ENCODE results near the gene RAD9A. TPM values are rescaled to one million over a fixed set of nuclear protein-coding genes. Genes with fewer than 3 reads are reported as not detected.

RAD9A gene
- total and polyA plus RNA-seq, 2 donors (not counting 1 experiment from before 2014, with no cell fraction given) = 3.5 to 3.8 TPM

- H3K9ac ChIP-seq (ENCODE audit: insufficient read depth, low read length) = no peak overlapping the region
- no peak overlapping the region for H3K4me3 ChIP-seq (replicated peaks in 1 of 4; ENCODE audit: control extremely low read depth in 1 of 4, insufficient read depth in 1 of 4, low read depth in 3 of 4, low read length in 4 of 4)
- no peak for DNase-seq (ENCODE audit: low read depth in 2 of 2)
- TF ChIP-seq EZH2 (IDR thresholded peaks at IDR 0.05; ENCODE audit: low read length, missing control alignments) (no peak), CTCF (conservative IDR thresholded peaks at IDR 0.05 in 1 of 2, IDR thresholded peaks at IDR 0.05 in 1 of 2; ENCODE audit: low read depth in 1 of 2, low read length in 2 of 2) (no peak)
- H3K4me1 ChIP-seq (ENCODE audit: control insufficient read depth, extremely low read depth, insufficient read depth, low read length) = peaks cover 2% of the 10 kb centered on the region
- no peaks in the 10 kb centered on the region for H3K27me3 ChIP-seq (ENCODE audit: control insufficient read depth, insufficient read depth, low read length)
- no peaks in the 10 kb centered on the region for H4K20me1 ChIP-seq (ENCODE audit: control insufficient read depth, extremely low read depth, insufficient read depth, low read length)
- no peak overlapping the region for H3K27ac ChIP-seq (ENCODE audit: insufficient read depth, low read length)
- H3K4me2 ChIP-seq (ENCODE audit: extremely low read depth, insufficient read depth, low read length) = no peak overlapping the region
- H3K79me2 ChIP-seq (ENCODE audit: control insufficient read depth, insufficient read depth, low read length) = peaks cover 10% of the 10 kb centered on the region
- H3K36me3 ChIP-seq (ENCODE audit: control insufficient read depth, insufficient read depth, low read length) = peaks cover 35% of the 10 kb centered on the region
- H2AFZ ChIP-seq (ENCODE audit: low read length) = no peak overlapping the region
- no peaks in the 10 kb centered on the region for H3K9me3 ChIP-seq (ENCODE audit: control insufficient read depth, insufficient read depth, low read depth, low read length)
Measured at GRCh38 chr11:67432655-67433349, 41.0 kb downstream of the RAD9A start.

- Histone ChIP-seq H2AFZ (ENCODE audit: low read length) (no peak overlapping the region), H3K4me1 (ENCODE audit: control insufficient read depth, extremely low read depth, insufficient read depth, low read length) (peaks cover 2% of the 10 kb centered on the region), H3K4me3 (replicated peaks in 1 of 4; ENCODE audit: control extremely low read depth in 1 of 4, insufficient read depth in 1 of 4, low read depth in 3 of 4, low read length in 4 of 4) (no peak overlapping the region), H3K9ac (ENCODE audit: insufficient read depth, low read length) (no peak overlapping the region), H3K27me3 (ENCODE audit: control insufficient read depth, insufficient read depth, low read length) (no peaks in the 10 kb centered on the region), H4K20me1 (ENCODE audit: control insufficient read depth, extremely low read depth, insufficient read depth, low read length) (no peaks in the 10 kb centered on the region), H3K4me2 (ENCODE audit: extremely low read depth, insufficient read depth, low read length) (no peak overlapping the region), H3K36me3 (ENCODE audit: control insufficient read depth, insufficient read depth, low read length) (peaks cover 39% of the 10 kb centered on the region), H3K9me3 (ENCODE audit: control insufficient read depth, insufficient read depth, low read depth, low read length) (no peaks in the 10 kb centered on the region), H3K27ac (ENCODE audit: insufficient read depth, low read length) (no peak overlapping the region), H3K79me2 (ENCODE audit: control insufficient read depth, insufficient read depth, low read length) (peaks cover 8% of the 10 kb centered on the region)
- no peak for DNase-seq (ENCODE audit: low read depth in 2 of 2)
- TF ChIP-seq EZH2 (IDR thresholded peaks at IDR 0.05; ENCODE audit: low read length, missing control alignments) (no peak), CTCF (conservative IDR thresholded peaks at IDR 0.05 in 1 of 2, IDR thresholded peaks at IDR 0.05 in 1 of 2; ENCODE audit: low read depth in 1 of 2, low read length in 2 of 2) (no peak)
Measured at GRCh38 chr11:67433536-67434394, 42.0 kb downstream of the RAD9A start.

DNA sequence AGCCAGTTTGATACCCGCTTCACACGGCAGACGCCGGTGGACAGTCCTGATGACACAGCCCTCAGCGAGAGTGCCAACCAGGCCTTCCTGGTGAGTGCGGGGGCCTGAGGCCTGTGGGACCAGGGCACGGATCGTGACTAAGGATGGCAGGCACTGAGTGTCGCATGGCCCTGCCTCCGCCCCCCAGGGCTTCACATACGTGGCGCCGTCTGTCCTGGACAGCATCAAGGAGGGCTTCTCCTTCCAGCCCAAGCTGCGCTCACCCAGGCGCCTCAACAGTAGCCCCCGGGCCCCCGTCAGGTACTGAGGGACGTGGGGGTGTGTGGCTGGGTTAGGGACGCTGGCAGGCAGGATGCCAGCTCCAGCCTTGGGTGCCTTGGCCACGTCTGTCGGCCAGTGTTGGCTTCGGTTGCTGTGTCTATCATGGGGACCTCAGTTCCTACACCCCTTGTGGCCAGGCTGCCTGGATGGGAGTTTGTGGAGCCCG is 42.7 kb downstream of the RAD9A start:
- H3K4me1 ChIP-seq (ENCODE audit: control insufficient read depth, extremely low read depth, insufficient read depth, low read length) = peaks cover under 1% of the 10 kb centered on the region
- no peak overlapping the region for H3K9ac ChIP-seq (ENCODE audit: insufficient read depth, low read length)
- H3K4me3 ChIP-seq (replicated peaks in 1 of 4; ENCODE audit: control extremely low read depth in 1 of 4, insufficient read depth in 1 of 4, low read depth in 3 of 4, low read length in 4 of 4) = no peak overlapping the region
- no peaks in the 10 kb centered on the region for H3K27me3 ChIP-seq (ENCODE audit: control insufficient read depth, insufficient read depth, low read length)
- no peaks in the 10 kb centered on the region for H3K9me3 ChIP-seq (ENCODE audit: control insufficient read depth, insufficient read depth, low read depth, low read length)
- H3K36me3 ChIP-seq (ENCODE audit: control insufficient read depth, insufficient read depth, low read length) = peaks cover 40% of the 10 kb centered on the region
- no peak overlapping the region for H2AFZ ChIP-seq (ENCODE audit: low read length)
- H3K27ac ChIP-seq (ENCODE audit: insufficient read depth, low read length) = no peak overlapping the region
- peaks cover 2% of the 10 kb centered on the region for H3K79me2 ChIP-seq (ENCODE audit: control insufficient read depth, insufficient read depth, low read length)
- TF ChIP-seq EZH2 (IDR thresholded peaks at IDR 0.05; ENCODE audit: low read length, missing control alignments) (no peak), CTCF (conservative IDR thresholded peaks at IDR 0.05 in 1 of 2, IDR thresholded peaks at IDR 0.05 in 1 of 2; ENCODE audit: low read depth in 1 of 2, low read length in 2 of 2) (no peak)
- no peaks in the 10 kb centered on the region for H4K20me1 ChIP-seq (ENCODE audit: control insufficient read depth, extremely low read depth, insufficient read depth, low read length)
- no peak overlapping the region for H3K4me2 ChIP-seq (ENCODE audit: extremely low read depth, insufficient read depth, low read length)
- DNase-seq (ENCODE audit: low read depth in 2 of 2) = no peak

Data from fibroblast of lung (primary cell).